ENCODE results near the gene AHNAK2.
"Not testable (repeated sequence)": the region's sequence is repeated elsewhere in the genome, so short reads cannot be mapped to it uniquely, and the experiment has no call there.

AHNAK2 gene

DNA sequence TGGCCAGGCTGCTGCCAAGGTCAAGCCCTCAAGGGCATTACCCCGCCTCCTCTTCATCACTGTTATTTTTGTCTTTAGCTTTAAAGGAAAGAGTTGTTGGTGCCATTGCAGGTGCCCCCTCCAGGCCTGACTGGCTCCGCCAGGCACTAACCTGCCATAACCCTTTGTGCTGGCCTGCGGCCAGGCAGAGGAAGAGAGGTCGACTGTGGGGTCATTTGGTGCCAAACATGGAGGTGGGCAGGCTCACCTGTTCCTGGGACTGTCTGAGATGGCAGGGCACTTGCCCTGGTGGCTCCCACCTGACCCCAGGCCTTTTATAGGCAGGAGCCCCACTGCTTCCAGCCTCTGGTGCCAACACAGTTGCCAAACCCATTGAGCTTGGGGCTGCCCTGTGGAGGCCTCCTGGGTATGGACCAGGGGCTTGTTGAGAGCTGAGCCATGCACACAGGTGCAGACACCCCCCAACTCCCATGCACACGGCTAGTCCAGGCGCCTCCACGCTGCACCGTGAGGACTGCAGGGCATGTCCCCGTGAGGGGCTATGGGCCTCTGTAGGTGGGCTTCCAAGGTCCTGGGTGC, 82.9 kb downstream of the AHNAK2 start:
- no peak overlapping the region for H3K27ac ChIP-seq

GRCh38 chr14:104894331-104895206, 83.6 kb downstream of the AHNAK2 start:
- no peak overlapping the region for H3K27ac ChIP-seq
- TF ChIP-seq ZFX (IDR thresholded peaks at IDR 0.05) = no peak
- no peak; the same call in 1 of the 2 replicates for TF ChIP-seq CTCF (conservative IDR thresholded peaks at IDR 0.05)

More for the DNA sequence above, 82.9 kb downstream of the AHNAK2 start:
- no peak for TF ChIP-seq ZFX (IDR thresholded peaks at IDR 0.05)
- TF ChIP-seq CTCF (conservative IDR thresholded peaks at IDR 0.05) = no peak; the same call in 1 of the 2 replicates

DNA sequence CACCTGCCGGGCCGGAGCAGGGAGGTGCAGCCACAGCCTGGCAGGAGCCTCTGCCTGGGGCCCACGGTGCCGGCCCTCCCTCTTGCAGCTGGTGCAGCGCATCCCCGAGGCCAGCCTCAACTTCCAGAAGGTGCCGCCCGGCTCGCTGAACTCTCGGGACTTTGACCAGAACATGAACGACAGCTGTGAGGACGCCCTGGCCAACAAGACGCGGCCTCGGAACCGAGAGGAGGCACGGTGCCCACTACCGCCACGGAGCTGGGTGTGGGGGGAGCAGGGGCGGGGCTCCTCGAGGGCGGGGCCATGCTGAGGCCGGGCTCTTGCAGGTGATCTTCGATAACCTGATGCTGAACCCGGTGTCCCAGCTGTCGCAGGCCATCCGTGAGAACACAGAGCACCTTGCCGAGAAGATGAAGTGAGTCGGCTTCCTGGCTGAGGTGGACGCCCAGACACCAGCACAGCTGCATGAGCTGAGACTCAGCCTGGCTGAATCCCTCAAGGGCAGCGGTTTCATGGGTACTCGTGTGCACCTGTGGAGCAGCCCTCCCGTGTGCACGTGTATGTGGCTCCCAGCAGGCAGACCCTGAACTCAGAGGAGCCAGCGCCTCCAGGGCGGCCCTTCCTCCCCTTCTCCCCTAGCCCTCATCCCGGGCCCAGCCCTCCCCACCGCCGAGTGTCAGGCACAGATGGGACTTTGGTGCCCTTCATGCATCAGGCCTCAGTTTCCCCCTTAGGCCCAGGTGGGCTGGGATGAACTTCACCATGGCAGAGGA, 84.6 kb downstream of the AHNAK2 start:
- TF ChIP-seq CTCF (conservative IDR thresholded peaks at IDR 0.05) (no peak), ZFX (IDR thresholded peaks at IDR 0.05) (no peak)
- no peak overlapping the region for H3K27ac ChIP-seq

GRCh38 chr14:104892531-104893434, 85.4 kb downstream of the AHNAK2 start:
- no peak overlapping the region for H3K27ac ChIP-seq
- no peak for TF ChIP-seq ZFX (IDR thresholded peaks at IDR 0.05)
- no peak for TF ChIP-seq CTCF (conservative IDR thresholded peaks at IDR 0.05)

- H3K27ac ChIP-seq = no peak overlapping the region
- TF ChIP-seq CTCF (conservative IDR thresholded peaks at IDR 0.05) = no peak
- TF ChIP-seq ZFX (IDR thresholded peaks at IDR 0.05) = no peak
Observed at GRCh38 chr14:104891664-104892530, 86.3 kb downstream of the AHNAK2 start.

DNA sequence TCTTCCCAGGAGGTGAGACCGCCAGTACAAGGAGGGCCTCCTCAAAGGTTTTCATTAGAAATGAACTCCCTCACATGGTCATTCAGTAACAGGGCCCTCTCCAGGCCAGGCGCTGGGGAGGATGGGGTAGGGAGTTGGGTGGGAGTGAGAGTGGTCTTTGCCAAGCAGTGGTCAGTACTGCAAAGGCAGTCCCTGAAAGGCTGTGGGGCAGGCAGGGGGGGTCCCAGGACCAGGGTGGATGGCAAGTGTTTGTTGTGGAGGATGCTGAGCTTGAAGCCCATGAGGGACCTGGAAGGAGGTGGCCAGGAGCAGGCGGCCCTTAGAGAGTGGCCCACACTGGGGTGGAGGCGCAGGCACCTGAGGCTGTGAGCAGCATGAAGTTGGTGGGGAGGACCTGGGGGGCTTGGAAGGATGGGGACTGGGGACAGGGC, 87.0 kb downstream of the AHNAK2 start:
- no peak overlapping the region for H3K27ac ChIP-seq
- TF ChIP-seq ZFX (IDR thresholded peaks at IDR 0.05) (no peak), CTCF (conservative IDR thresholded peaks at IDR 0.05) (no peak)

DNA sequence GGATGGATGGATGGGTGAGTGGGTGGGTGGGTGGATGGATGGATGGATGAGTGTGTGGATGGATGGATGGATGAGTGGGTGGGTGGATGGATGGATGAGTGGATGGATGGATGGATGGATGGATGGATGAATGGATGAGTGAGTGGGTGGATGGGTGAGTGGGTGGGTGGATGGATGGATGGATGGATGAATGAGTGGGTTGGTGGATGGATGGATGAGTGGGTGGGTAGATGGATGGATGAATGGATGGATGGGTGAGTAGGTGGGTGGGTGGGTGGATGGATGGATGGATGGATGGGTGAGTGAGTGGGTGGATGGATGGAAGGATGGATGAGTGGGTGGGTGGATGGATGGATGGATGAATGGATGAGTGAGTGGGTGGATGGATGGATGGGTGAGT, 87.9 kb downstream of the AHNAK2 start:
- H3K27ac ChIP-seq = not testable (repeated sequence)
